Hypothalamus (tissue), 51 donors: ENCODE results near the gene VPS26A.
"Not testable (repeated sequence)": the region's sequence is repeated elsewhere in the genome, so short reads cannot be mapped to it uniquely, and the experiment has no call there.

ENCODE experiments used
- DNase-seq, 51 donors: peaks; one replicate each; lab custom pipeline; 2025; lab: John Stamatoyannopoulos, UW

Gene VPS26A

DNA sequence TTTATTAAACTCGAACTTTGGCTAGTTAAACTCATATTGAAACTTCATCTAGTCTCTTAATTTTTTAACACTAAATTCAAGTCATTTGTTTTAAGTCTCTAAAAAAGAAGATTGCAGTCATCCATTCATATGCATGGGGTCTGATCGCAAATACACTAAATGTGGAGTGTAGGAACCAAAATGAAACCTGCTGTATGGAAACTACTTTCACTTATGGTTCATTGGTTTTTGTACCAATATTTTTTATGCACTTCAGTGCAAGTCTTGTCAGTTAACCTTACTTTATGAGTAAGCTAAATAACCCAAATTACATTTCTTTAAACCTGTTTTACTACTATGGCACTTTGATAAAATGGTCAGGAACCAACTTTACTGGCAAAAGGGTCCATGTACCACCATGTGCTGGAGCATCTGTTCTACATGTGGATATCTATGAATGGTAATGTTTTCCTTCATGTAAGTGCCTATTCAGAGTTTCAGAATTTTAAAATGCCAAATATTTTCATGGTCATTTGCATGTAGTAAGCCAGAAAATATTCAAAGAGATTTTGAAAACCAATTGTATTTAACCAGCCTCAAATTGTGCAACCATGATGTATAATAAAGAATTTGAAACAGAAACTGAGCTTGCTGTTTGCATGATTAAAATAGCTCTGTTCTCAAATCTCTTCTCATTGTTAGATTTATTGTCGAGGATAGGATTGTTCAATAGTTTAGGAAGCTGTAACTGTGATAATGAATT lies 48.4 kb downstream of the VPS26A start:
- DNase-seq, result no peak

DNA sequence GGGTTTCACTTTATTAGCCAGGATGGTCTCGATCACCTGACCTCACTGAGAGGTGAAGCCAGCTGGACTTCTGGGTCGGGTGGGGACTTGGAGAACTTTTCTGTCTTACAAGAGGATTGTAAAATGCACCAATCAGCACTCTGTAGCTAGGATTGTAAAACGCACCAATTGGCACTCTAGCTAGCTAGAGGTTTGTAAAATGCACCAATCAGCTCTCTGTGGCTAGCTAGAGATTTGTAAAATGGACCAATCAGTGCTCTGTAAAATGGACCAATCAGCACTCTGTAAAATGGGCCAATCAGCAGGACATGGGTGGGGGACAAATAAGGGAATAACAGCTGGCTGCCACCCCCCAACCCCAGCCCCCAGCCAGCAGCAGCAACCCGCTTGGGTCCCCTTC lies 51.3 kb downstream of the VPS26A start:
- DNase-seq, result not testable (repeated sequence)

DNA sequence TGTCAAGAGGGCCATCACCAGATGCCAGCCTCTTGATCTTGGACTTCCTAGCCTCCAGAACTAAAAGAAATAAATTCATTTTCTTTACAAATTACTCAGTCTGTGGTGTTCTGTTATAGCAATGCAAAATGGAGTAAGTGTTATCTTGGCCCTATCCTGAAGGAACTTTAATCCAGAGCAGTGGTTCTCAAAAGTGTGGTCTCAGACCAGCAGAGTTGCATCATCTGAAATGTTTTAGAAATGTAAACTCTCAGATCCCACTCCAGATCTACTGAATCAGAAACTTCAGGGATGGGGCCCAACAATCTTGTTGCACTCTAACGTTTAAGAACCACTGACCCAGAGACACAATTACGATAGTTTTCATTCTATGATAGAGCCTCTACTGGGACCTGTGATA lies 52.8 kb downstream of the VPS26A start:
- DNase-seq, result no peak

DNA sequence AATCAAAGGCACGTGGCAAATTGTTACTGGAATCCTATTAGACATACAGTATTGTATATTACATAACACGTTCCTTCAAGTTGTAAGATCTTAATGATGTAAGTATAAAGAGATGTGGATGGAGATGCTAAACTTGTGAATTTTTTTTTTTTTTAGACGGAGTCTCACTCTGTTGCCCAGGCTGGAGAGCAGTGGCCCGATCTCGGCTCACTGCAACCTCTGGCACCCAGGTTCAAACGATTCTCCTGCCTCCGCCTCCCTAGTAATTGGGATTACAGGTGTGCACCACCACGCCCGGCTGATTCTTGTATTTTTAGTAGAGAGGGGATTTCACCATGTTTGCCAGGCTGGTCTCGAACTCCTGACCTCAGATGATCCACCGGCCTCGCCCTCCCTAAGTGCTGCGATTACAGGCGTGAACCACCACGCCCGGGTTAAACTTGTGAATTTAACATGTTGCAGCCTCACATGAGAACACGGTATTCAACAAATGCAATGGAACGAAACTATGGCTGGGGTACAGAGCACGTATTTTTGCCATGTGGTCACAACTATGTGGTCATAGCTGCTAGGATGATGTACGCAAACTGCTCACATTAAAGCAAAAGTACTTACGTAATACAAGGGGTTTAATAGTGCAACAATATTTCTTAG lies 55.2 kb downstream of the VPS26A start:
- DNase-seq, result peak in 2 of 51 donors; percentile 1 to 37

DNA sequence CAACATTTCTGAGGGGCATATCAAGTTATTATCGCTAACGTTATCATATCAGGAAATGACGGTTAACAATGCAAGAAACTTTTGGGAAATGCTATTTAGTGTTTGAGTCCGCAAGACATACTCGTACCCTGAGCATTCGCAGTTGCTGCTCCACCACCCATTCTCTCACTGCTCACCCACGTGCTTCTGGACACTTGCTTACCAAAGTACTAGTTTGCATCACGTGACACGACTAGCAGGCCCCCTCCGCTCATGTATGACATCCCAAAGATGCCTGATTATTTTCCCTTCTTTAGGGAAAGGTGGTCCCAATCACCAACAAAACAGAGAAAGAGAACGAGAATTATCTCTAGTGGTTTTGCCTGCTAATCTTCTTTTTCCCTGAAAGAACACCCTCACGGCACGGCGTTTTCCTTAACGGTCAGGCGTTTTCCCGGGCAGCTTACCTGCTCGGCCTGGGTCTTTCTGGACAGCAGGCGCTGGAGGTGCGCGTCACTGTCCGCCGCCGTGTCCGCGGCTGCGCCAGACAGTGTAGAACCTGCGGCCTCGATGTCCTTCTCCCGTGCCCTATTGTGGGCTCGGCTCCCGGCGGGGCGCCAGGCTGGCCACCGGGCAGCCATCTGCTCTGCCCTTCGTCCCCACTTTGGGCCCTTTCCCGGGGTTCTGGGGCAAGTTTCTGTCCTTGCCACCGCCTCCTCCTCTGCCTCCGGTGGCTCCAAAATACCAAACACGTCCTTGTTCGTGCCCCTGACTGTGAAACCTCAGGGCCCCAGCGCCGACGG lies 56.0 kb downstream of the VPS26A start, which contains the start of gene SUPV3L1:
TSS of gene SUPV3L1 (plus strand) at position 492 of the 782 bp plus-strand sequence. CDS start at position 550, 58 bp downstream.
- DNase-seq, result peak; percentile 68 to 99 (median 88)

DNA sequence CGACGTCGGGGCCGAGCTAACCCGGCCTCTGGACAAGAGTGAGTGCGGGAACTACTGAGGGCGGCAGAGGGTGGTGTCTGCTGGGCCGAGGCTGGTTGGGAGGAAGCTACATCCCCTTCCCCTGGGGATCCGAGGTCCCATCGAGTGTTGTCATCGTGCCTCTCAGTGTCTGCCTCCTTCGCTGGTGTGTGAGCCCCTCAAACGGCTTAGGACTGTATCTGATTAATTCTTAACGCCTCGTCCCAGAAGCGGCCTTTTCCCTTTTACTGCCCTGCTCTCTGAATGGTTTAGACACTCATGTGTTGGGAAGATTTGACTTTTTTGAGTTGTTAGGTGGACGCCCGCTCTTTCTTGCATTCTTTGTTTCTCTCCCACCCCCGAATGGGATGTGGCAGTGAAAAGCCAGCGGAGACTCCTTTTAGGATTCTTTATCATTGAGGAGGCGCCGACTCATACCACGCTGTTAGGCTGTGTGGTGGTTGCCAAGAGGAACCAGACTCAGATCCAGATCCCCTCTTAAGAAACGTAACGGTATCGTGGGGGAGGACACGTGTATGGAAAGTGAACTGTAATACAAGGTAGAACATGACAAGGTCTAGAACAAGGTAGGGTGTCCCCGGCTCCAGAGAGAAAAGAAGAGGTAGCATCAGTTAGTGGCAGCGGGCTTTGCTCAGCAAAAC lies 56.7 kb downstream of the VPS26A start:
- peak in 5 of 51 donors; percentile 6 to 37 (median 24) for DNase-seq

DNA sequence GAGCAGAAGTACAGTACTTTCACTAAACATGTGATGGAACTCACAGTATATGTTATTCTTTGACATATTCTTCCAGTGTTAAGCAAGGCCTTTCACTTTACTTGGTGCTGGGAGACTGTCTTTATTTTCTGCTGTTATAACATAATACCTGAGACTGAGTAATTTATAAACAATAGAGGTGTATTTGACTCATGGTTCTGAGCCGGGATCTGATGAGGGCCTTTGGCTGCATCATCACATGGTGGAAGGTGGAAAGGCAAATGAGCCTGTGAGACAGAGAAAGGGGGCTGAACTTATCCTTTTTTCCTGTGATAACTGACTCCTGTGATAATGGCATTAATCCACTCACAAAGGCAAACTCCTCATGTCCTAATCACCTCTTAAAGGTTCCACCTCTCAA lies 57.5 kb downstream of the VPS26A start:
- no peak for DNase-seq

DNA sequence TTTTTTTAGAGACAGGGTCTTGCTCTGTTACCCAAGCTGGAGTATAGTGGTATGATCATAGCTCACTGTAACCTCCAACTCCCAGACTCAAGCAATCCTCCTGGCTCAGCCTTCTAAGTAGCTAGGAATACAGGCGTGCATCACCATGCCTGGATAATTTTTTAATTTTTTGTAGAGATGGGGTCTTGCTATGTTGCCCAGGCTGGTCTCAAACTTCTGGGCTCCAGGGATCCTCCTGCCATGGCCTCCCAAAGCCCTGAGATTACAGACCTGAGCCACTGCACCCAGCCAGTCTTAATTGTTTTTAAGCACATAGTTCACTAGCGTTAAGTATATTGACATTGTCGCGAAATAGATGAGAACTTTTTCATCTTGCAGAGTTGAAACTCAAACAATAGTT lies 58.0 kb downstream of the VPS26A start:
- no peak for DNase-seq

DNA sequence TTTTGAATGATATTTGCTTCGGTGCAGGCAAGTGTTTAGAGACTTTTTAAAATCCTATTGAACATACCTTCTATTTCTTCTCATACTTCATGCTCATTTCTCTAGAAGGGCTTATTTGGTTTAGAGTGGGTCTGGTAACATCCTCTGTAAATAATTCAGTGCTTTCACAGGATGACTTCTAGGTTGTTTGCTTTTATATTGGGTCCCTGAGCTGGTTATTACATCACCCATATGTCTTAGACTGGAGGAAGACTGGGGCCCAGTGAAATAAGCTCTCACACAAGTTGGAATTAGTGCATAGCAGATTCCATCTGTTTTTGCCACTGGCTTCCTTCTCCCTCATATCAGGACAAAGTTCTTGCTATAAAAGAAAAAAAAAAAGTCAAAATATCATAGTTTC lies 62.5 kb downstream of the VPS26A start:
- DNase-seq, result no peak

DNA sequence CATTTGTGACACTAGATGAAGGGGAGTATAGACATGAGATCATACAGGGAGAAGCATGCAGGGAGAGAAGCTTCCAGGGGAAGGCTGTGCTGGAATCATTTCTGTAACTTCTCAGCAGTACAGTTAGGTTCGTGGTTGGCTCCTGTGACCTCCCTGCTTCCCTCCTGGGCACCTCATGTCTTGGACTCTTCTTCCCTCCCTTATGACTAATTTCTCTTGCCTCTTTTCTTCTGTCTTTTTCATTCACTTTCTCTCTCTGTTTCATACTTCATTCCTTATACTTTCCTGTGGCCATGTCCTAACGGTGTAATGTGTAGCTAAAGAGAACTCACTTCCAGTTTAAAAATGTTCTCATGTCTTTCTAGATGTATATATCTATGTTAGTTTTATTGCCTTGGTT lies 77.1 kb downstream of the VPS26A start:
- no peak for DNase-seq

DNA sequence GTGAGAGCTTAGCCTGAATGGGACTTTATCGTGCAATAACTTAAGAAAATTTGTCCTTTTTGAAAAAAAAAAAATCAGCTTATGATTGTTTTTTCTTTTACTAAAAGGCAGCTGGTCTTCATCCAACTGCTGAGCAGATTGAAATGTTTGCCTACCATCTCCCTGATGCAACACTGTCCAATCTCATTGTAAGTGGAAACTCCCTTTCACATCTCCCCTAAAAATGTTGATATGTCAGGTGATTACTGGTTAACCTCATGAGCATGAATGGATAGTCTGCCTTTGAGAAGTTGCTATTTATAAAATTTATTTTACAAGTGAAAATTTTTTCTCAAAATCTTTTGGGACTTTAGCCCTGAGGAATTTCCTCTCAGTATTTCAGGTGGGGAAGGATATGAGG lies 78.4 kb downstream of the VPS26A start:
- no peak for DNase-seq

DNA sequence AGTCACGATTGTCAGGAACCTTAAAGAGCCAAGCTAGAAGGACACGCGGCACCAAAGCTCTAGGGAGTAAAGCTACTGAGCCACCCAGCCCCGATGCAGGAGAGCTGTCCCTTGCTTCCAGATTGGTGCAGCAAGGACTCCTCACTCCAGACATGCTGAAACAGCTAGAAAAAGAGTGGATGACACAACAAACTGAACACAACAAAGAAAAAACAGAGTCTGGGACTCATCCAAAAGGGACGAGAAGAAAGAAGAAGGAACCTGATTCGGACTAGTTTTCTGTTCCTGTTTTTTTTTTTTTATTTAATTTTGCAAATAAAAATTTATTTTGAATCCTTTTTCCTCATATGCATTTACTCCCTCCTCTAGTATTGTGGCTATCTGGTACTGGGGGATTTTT lies 84.8 kb downstream of the VPS26A start:
- no peak for DNase-seq

DNA sequence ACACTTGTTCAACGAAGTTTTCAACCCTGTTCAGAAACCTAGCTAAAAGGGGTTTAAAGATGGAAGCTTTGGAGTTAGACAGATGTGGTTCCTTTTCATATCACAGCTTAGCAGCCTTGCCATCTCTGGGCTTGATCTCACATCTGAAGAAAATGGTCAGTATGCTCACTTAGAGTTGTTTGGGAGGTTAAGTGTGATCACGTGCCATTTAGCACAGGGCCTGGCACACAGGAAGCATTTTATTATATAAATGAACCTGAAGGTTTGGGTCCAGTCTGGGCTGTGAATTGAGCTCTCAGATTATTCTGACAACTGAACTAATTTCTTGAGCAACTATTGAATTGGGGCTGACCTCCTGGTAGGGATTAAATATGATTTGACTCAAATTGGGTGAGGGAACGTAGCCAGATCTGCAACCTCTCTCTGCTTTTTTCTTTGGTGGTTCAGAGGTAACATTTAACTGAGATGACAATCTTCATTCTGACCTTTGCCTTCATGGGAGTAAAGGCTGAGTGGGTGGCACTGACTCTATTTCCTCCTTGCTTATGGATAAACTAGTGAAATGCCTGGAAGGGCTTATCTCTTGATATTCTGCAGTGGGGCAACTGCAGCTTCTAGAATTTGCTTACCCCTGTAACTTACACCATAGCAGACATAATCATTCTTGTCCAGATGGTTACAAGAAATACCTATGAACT lies 86.0 kb downstream of the VPS26A start:
- no peak for DNase-seq

DNA sequence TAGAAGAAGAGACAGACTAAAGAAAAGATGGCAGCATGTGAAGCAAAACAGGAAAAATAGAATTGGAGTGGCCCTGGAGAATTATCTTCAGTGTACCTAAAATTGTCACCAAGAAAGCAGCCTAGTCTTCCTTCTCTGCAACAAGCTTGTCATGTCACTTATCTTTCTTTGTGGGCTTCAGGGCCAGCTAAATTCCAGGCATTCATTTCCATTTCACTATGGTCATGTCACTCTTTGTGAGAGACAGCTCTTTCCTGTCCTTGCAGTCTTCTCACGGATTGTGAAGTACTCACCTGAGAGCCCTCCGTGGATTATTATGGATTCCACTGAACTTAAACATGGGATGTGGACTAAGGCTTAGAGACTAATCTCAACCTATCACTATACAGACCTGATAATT lies 87.1 kb downstream of the VPS26A start:
- DNase-seq, result no peak

DNA sequence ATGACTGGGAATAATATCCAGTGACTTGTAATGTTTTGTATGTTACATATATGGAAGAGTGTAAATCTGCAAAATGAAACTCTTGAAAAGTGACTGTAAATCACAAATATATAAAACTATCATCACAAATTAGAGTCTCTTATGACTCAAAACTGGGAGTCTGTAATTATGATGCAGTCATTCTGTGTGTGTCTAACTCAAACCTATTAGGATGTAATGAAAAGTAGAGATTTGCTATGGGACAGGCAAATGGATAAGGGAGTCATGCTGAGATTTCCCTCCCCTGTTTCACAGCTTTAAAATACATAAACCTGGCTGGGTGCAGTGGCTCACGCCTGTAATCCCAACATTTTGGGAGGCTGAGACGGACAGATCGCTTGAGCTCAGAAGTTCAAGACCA lies 87.5 kb downstream of the VPS26A start:
- DNase-seq, result no peak

DNA sequence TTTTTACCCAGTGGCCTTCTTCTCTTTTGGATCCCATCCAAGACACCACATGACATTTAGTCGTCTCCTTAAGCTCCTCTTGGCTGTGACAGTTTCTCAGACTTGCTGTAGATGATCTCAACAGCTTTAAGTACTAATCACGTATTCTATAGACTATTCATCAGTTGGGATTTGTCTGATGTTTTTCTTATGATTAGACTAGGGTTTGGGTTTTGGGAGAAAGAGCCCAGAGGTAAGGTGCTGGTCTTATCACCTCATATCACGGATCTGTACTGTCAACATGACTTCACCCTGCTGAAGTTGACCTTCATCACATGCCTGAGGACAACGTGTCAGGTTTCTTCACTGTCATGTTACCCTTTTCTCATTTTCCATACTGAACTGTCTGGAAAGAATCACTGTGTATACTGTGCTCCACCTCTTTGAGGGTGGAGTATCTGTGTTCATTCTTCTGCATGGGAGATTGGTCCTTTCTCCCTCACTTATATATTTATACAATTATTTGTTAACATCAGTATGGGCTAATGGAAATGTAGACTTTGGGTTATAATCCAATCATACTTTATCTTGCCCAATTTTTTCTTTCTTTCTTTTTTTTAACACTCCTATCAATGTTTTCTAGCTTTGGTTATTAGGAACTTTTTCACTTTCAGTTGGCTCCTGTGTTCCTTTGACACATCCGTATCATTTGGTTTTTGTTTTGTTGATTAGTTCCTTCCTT lies 89.8 kb downstream of the VPS26A start:
- no peak for DNase-seq

DNA sequence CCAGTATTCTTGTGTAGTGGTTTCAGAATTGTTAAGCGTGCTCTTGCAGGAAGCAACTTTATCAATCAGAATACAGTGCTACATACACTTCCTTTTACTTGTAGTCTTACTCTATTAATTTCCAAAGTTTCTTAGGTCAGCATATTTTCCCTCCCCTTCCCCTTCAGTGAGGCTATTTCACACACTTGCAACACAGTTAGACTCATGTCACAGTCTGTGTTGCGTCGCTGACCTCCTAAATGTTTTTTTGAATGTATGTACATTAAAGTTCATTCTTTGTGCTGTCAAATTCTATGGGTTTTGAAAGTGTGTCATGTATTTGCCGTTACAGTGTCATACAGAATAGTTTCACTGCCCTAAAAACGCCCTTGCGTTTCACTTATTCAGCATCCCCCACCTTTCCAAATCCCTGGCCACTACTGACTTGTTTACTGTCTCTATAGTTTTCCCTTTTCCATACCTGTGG lies 90.7 kb downstream of the VPS26A start:
- DNase-seq, result no peak

DNA sequence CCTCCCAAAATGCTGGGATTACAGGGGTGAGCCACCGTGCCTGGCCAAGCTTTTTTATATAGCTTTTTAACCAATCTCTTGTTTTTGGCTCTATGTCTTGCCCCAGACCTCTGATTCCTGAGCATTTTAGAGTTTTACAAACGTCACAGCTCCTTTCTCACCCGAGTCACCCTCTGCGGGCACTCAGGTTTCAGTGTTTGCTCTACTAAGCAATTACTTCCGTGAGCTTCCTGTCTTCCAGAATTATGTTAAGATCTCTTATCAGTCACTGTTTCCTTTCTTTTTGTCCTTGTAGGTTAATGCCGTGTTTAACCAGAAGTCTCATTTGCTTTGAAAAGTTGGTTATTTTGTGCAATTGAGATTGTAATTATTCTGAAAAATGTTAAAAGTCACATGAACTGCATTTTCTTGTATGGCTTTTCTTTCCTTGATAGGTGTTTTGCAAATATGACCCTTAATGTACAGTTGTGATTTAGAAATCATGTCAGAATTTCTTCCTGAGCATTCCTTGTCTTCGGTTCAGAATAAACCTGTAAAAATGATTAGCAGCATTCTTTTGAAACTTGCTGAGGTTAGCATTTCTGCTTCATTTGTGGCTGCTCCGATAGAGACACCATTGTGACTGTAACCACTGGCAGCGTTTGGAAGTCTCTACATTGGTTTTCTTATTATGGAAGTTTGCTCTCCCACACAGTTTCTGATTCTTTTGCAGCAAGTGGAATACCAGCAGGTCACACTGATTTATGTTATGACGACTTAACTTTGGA lies 91.6 kb downstream of the VPS26A start:
- DNase-seq, result no peak
